Colon (tissue), 2 donors: ENCODE data around the gene TRAM2.

Source experiments
- FAIRE-seq: peaks from 2 replicates; lab custom pipeline; 2012; peaks lifted over from hg19 to GRCh38; lab: Jason Lieb, UNC
- donor health status: control.
- donor health status: control.

The TRAM2 gene

DNA sequence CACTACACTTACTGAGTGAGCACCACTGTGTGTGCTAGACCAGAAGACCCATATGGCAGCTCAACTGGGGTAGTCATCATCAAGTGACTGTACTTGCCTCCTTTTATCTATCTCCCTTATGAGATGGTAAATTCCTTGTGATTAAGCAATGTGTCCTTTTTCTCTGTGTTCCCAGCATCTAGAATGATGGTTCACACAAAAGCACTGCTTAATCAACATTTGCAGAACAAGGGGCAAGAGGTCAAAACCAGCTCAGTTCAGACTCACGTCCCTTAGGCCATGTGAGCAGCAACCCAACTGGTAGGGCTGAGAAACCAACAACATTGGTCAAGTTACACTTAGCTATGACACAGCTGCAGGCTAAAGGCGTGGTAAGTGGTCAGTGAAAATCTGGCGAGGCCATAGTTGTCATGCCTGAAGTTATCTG, 10.0 kb downstream of the TRAM2 start:
- FAIRE-seq, result no peak

DNA sequence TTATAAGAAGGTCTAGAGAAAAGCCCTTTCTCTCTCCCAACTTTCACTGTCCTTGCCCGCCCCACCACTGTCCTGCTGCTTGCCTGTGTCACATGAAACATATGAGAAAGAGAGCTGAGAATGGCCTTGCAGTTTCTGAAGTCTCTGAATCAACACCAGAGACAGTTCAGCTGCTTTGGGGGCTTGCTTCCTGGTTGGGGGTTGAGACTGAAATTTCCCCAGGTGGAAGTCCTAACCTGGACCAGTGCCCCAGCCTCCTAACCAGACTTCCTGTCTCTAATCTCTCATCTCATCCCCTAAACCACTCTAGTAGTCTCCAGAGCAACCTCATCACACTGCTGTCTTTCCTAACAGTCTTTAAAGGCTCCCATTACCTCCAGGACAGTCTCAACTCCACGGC, 10.7 kb downstream of the TRAM2 start:
- FAIRE-seq, result no peak

DNA sequence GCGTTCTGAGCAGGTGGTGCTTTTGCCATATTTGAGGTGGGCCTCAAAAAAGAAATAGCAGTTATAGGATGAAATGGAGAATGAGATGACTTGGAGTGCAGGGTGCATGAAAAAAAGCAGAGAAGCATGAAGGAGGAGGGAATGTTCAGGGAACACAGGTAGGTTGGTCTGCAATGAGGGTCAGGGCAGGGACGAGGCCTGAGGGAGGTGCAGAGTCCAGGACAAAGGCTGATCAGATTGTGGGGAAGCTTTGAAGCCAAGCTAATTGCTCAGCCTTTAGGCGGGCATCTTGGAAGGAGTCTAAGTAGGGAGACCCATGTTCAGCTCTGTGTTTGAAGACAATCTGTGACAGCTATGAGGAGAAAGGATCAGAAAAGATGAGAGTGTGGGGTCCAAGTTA, 12.0 kb downstream of the TRAM2 start:
- FAIRE-seq, result no peak

DNA sequence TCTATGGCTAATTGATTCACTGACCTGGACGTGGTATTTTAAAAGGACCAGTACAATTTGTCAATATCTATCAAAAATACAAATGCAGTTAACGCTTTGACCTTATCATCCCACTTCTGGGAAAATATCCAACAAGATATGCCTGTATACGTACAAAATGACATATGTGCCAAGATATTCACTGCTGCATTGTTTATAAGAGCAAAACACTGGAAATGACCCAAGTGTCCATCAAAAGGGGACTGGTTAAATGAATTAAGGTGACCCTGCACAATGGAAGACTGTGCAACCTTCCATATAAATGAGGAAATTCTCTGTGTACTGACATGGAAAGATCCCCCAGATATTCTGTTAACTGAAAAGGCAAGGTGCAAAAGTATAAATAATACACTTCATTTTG, 13.9 kb downstream of the TRAM2 start:
- no peak for FAIRE-seq

DNA sequence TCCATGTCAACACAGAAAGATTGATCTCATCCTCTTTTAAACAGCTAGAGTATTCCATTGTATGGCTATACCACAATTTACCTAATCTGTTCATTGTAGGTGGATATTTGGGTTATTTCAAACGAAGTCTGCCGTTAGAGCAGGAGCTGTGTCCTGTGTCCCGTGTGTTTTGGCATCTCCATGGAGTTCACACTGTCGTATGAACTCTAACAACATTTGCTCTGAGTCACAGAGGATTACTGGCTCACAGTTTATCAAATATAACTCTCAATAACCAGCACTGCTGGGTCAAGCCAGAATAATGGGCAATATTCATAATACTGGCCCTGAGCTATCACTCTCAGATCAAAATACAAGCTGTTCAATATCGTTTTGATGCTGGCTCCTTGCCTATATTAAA, 16.4 kb downstream of the TRAM2 start:
- no peak for FAIRE-seq

DNA sequence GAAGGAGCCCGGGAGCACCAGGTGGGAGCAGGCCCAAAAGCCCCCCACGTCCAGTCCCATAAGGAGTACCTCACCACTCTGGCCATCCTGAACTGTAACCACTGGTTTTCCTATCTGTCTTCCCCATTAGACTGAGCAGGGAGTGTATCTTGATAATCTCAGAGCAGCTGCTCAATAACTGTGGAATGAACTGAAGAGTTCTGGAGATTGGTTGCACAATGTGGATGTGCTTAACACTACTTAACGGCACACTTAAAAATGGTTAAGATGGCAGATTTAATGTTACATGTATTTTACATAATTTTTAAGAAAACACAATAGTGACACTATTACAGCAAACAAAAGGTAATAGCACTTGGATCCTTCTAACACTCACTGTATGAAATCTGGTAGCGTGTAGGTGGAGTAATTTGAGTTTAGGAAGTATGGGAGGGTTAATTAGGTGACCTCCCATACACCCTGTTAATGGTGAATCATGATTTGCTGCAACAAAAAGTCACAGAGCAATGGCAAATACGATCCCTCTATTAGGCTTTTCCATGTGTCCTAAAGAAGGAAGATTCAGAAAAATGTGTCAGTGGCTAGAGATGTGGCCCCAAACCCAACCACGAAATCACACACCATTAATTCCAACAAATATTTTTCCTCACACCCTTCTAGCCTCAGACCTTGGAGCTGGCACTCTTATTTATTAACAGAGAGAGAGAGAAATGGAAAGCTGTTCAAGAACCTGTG, 18.4 kb downstream of the TRAM2 start:
- FAIRE-seq, result no peak

DNA sequence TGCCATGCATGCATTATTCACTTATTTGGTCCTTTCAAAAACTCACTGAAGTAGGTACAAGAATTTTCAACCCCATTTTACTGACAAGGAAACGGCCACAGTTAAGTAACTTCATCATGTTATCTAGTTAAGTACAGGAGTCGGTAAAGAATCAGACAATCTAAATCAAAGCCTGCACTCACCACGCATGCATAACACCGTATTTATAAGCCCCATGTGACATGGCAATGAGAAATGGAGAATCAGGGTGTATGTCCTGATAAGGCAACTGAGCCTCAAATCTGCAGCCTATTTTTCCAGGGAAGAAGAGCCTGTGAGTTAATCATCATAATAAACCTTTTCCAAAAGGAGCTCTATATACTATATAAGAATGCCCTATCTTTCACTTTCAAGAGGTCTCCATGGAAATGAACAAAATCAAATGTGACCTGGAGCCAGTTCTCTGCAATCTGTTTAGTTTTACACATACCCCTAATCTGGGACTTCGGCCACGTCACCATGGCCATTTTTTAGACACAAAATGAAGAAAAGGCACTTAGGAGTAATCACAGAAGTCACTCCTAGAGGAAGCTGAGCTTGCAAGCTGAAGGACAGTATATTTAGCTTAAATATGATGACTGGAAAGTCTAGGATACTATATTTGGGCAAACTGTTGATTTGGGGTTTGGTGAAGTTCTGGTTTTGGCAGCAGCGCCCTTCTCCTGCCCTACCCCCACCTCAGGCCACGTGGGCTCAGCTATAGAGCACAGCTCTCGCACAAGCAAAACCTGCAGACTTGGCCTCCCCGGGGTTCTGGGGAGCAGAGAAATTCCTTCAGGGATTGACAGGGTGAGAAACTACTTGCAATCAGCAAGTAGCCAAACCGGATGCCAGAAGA, 19.2 kb downstream of the TRAM2 start:
- no peak for FAIRE-seq

DNA sequence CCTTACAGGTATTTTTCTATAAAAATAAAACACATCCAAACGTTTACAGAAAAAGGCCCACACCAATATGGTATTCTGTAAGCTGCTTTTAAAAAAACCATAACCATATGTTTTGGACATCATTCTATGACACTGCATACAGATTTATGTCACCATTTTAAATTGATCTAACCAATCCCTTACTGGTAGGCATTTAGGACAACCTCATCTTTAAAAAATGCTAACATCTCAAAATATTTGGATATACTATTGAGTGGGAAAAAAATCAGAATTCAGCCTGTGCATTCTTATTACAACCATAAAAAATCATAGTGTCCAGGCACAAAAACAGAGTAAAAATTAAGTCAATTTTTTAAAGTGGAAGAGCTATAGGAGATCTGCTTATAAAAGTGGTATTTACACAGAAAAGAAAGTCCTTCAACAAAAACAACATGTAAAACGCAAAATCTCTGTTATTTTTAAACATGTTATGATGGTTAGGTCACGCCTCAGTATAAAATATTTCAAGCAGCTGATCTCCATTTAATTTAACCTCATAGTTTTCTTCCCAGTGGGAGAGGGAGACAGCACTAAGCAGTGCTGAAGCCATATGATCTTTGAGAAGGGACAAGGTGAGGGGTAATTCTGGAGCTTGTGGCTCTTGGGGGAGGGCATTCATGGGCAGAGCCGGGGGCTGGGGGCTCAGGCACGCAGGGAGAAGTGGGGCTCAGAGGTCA, 21.2 kb downstream of the TRAM2 start:
- no peak for FAIRE-seq

DNA sequence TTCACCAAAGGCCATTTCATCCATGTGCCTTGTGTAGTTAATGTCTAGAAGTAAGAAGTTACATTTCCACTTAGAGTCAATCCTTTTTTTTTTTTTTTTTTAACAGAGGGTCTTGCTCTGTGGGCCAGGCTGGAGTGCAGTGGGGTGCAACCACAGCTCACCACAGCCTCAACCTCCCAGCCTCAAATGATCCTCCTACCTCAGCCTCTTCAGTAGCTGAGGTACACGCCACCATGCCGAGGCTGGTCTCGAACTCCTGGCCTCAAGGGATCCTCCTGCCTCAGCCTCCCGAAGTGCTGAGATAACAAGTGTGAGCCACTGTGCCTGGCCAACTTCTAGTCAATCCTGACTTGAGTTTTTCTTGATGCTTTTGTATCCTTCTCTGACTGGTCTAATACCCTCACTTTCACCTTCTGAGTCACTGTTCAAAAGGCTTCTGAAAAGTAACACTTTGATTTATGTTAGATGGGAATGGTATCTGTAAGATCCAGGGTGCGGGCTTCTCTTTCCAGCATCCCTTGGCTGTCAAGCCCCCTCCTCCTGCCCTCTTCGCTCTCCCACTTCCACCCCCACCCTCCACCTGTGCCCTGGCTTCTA, 22.1 kb downstream of the TRAM2 start:
- FAIRE-seq, result no peak

DNA sequence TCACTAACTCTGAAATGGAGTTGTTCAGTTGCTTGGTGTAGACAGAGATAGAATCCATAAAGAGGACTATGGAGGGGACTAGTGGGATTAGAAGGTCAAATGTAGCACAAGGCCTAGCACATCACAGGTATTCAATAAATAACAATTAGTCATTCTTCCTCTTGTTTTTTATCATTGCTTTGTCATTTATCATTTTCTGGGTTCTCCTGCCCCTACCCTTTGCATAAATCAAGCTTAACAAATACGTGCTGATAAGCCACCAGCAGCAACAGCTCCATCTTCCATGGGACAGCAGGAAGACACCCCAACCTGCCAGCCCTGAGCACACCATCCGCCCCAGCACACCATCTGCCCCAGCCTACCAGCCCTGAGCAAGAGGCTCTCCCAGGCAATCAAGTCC, 23.1 kb downstream of the TRAM2 start:
- no peak for FAIRE-seq

DNA sequence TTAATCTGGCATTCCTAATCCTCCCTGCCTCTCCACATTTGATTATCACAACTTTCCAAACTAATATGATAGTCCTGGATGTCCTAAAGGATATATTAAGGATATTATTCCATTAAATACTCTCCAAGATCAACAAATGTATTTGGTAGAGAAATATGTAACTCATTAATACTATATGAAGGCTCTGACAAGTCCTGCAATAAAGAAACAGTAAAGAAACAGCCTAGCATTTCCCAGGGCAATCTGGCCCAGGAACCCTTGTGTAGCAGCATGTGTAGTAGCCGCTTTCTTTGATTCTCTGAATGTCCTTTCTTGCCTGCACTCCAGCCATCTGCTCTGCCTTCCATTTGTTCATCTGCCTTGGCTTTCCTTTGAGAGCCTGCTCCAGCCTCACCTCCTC, 23.7 kb downstream of the TRAM2 start:
- FAIRE-seq, result no peak

DNA sequence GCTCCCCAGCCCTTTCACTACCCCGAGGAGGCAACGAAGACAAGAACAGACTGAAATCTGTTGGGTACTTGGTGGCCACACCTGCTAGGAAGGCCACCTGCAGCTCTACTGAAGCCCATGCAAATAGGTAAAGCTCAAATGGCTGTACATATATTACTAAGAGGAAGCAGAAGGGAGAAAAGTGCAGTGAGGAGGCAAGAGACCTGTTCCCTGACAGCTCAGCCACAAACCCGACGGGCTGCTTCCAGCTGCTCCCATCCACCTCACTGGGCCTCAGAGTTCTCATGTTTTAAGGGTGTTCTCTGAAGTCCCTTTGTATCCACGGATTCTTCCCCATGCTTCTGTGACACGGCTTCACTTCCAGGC, 24.6 kb downstream of the TRAM2 start:
- no peak for FAIRE-seq

DNA sequence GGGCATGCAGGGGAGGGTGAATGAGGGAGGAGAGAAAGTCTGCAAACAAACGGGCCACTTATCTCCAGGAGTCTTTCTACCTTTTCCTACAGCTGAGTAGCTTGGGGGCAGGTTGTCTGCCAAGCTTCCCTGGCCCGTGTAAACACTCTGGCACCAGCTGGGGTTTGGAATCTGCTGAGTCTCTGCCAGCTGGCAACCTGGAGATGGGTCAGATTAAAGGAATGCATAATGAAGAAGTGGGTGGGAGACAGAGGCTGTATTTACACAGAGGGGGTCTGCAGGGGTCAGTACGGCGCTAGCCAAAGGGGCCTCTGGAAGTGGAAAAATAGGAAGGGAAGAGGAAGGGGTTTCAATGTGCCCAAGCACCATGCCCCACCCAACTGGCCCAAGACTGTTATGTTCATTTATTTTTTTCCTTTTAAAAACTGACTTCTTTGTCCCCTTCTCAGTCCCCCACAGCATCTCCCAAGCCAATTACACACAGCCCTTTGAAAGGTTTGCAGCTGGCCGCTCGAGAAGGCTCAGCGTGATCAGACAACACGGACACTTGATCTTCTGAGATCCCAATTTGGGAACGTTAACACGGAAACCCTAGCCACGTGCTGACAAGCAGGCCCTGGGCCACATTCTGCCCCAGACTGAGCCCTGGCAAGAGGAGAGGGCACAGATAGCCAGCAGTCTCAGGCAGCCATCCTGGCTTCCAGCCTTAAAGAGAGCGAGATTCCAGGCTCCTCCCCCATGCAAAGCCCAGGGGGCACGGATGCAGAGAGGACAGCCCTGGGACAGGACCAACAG, 25.2 kb downstream of the TRAM2 start:
- no peak for FAIRE-seq

DNA sequence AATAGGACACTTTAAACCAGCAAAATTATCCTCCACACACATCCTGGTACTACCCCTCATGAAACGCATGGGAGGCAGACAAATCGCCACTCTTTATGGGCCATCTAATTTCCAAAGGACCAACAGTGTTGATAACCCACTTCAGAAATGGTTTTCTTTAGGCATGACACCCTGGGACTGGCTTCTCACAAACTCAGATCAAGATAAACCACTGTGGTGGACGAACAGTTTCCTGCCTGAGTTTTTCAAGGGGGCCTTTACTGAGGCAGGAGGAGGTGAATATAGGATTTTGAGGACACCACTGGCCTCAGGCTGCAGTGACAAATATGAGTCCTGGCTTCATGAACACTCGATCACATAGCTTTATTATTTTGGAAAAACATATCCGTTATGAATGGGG, 26.0 kb downstream of the TRAM2 start:
- no peak for FAIRE-seq

DNA sequence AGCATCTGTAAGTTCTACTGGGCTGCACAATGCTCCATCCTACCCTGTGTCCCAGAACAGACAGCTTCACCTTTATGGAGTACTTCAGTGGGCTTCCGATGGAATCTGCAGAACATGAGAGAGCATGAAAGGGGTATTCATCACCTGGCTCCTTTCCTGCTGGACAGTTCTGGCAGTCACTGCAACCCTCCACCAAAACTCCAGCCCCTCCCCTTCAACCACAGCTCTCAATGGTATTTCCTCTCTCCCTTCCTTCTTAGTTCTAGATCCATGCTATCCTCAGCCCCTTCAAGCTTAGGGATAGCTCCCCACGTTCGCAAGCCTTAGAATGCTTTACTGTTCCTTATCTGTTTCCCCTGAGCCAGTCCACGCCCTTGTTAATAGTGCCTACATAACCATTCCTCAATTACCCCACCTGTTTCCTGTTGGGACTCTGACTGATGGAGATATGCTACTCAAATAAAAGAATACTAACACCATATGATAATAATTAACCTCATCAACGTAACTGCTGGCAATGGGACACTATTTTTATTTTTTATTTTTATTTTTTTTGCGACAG, 26.8 kb downstream of the TRAM2 start:
- FAIRE-seq, result no peak

DNA sequence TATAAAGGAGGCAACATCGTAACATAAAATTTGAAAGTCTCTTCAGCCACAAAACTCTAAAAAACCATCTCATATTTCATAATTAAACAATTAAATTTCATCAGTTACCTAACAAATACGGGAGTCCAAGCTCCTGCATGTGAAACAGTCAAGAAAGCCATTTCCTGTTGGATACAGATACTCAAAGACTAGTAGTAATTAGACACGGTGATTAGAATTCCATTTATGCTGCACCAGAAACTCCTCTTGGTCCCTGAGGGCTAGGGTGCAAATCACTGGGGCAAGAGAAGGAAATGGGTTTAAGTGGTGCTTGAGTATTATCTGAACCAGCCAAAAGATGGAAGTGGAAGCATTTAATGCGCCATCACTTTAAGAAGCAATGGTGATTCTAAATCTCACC, 27.4 kb downstream of the TRAM2 start:
- FAIRE-seq, result no peak

DNA sequence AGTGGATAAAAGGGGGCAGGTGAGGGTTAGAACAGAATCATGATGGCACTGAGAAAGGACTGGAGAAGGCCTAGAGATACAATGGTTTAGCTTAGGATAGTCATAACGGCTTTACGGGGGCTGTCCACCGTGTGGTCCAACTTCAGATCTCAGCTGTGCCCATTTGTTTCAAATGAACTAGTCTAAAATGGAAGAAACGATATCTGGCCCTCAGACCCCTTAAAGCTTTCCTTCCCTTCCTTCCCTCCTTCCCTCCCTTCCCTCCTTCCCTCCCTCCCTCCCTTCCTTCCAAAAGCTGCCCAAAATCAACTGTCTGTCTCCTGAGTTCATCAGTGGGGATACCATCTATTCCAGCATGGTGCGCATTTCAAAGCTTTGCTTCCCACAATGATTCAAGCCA, 27.9 kb downstream of the TRAM2 start:
- FAIRE-seq, result no peak

DNA sequence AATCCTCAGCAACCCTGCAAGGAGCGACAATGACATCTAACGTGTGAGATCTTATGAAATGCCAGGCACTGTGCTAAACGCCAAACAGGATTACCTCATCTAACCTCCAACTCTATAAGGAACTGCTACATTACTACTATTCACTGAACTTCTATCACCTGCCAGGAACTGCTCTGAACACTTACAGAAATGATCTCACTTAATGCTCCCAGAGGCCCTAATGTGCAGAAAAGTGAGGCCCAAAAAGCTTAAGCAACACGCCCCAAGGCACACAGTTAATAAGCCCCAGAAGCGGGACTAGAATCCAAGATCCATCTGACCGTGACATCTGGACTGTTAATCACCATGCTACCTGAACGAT, 28.5 kb downstream of the TRAM2 start:
- no peak for FAIRE-seq

DNA sequence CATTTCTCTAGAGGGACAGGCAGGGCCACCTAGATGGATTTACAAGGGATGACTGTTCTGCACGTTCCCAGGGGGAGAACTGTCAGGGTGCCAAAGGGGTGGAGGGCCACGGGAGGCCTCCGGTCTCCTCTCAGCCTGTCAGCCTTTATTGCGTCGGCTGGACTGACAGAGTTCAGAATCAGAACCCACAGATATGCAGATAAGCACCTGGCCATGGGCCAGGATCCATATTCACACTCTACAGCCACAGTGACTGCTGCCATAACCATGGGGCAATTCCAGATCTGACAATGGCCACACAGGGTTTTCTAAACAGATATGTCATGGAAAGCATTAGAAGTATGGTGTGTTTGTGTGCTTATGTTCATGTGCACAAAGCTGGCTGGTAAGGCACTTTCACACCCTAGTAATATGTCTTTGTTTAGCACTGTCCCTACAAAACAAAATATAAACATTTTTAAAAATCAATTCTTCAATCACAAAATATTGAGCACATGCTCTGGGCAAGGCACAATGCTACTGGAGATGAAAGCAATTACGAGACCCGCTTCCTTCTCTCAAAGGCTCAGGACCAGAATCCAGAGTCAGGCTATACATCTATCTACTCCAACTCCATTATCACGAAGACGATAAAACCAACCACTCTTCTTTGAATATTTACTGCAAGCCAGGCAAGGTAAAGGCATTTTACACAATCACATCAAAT, 29.1 kb downstream of the TRAM2 start:
- no peak for FAIRE-seq

DNA sequence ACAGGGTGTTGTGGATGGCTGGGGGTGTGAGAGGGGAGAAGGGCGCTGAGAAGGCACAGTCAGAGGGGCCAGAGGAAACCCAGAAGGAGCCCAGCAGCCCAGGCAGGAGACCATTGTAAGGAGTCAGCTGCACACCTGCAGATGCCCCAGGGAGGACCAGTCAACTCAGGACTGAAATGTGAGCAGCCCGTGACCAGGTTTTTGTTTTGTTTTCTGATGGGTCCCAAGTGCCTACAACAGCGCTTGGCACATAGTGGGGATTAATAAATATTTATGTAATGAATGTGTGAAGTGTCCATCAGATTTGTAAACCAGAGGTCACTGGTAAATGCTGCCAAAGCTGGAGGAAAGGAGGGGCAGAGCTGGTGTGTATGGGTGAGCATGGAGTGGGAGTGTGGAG, 30.2 kb downstream of the TRAM2 start:
- FAIRE-seq, result no peak

DNA sequence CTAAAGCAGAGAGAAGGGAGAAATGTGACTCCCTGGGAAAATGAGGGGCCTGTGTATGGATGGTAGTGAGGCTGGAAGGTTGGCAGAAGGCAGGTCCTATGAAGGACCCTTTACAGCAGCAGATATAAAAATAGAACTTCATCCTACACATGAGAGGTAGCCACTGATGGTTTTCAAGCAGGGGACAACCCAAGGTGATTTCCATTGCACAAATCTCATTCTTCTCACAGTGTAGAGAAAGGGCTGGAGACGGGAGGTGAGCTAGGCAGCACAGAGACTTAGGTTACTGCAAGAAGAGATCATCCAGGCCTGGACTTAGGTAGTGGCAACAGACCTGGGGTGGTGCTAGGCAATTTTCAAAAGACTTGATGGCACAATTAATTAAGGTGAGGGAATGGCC, 30.7 kb downstream of the TRAM2 start:
- no peak for FAIRE-seq
